Measurements from ENCODE around the gene MAP4K2.

Gene MAP4K2

DNA sequence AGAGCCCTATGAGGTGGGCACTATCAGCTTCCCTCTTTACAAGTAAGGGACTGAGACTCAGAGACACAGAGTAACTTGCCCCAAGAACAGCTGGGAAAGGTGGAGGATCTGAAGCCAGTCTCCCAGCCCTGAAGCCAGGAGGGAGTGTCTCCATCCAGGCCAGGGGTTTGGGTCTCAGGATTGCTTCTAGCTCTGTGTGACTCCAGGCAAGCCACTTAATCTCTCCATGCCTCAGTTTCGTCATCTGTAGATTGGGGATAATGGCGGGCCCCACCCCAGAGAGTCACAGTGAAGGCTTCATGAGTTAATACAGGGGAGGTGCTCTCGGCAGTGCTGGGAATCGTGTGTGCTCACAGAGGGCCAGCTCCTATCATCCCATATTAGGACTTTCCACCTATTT is 10.5 kb downstream of the MAP4K2 start:
- no peak for DNase-seq (ENCODE audit: low read depth in 3 of 3, low spot score in 1 of 3)

DNA sequence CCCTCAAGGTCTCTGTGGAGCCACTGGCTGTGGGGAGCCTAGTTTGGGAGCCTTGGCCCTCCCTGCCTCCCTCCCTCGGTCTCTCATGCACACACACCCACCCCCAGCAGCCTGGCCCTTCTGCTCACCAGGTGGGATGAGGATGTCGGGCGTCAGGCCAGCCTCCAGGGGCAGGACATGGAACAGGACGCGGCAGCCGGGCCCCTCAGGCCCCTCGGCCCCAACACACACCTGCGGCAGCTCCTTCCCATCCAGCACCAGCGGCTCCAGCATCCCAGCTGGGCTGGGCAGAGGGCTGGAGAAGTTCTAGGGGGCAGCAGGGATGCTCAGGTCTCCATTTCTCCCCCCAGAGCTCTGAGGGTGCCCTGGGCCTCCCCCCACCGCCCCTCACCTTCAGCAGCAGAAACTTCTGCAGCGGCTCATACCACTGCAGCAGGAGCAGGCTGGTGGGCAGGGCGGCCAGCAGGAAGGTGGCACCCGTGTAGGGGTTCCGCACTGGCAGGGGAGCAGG is 11.2 kb downstream of the MAP4K2 start:
- no peak for DNase-seq (ENCODE audit: low read depth in 3 of 3, low spot score in 1 of 3)

DNA sequence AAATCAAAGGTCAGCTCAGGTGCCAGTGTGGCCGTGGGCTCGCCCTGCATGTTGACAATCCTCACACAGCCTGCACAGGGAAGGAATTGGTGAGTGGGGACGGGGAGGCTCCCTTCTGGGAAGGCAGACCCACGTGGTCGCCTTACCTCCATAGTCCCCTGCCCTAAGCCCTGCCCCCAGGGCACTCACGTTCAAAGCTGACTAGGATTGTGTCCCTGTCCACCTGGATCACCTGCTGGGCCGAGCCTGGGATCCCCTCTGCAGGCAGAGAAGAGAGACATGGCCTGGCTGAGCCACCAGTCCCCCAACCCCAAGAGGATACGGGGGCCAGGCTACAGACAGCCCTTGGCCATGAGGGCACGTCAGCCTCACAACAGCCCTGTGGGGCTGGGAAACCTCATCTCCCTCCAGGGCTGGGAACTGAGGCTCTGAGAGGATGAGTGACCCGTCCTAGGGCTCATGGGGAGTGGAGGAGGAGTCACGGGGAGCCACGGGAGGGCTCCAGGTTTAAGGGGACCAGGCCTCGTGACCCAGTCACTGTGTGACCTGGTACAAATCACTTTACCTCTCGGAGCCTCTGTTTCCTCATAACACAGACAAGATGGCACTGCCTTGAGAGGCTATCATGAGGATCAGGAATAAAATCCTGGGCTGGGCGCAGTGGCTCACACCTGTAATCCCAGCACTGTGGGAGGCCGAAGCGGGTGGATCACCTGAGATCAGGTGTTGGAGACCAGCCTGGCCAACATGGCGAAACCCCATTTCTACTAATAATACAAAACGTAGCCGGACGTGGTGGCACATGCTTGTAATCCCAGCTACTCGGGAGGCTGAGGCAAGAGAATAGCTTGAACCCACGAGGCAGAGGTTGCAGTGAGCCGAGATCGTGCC is 12.6 kb downstream of the MAP4K2 start:
- DNase-seq (ENCODE audit: low read depth in 3 of 3, low spot score in 1 of 3): no peak

DNA sequence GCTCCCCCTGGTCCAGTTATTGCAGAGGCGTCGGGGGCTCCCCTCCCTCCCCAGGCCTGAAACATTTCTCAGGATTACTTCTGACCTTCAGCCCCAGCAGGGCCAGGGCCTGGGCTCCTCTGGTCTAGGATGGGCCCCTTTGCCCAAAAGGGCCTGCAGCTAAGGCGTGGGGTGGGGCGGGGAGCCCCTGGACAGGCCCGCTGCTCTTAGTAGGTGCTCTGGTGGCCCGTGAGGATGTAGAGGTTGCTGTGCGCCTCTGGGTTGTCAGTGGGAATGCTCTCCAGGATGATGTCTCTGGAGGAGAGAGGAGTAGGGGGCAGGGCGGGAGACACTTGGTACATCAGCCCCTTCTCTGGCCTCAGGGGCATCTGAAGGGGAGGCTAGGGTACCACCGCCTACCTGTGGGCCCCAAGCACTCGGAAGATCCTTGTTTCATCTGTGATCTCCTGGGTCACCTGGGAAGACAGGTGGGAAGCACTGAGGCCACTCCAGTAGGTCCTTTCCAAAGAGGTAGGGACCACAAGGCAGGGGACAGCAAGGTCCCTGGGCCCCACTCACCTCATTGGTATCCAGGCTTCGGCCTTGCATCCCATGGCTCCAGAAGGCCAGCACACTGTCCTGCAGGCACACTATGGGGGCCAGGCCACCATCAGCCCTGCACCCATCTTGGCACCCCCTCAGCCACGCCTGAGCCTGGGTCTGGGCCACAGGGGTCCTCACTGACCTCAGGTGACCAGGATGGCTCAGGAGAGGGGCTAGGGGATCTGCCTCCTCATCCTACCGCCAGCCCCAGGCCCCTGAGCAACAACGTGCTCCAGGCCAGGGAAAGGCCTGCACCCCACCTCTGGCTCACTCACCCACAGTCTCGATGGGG is 13.4 kb downstream of the MAP4K2 start:
- no peak for DNase-seq (ENCODE audit: low read depth in 3 of 3, low spot score in 1 of 3)

DNA sequence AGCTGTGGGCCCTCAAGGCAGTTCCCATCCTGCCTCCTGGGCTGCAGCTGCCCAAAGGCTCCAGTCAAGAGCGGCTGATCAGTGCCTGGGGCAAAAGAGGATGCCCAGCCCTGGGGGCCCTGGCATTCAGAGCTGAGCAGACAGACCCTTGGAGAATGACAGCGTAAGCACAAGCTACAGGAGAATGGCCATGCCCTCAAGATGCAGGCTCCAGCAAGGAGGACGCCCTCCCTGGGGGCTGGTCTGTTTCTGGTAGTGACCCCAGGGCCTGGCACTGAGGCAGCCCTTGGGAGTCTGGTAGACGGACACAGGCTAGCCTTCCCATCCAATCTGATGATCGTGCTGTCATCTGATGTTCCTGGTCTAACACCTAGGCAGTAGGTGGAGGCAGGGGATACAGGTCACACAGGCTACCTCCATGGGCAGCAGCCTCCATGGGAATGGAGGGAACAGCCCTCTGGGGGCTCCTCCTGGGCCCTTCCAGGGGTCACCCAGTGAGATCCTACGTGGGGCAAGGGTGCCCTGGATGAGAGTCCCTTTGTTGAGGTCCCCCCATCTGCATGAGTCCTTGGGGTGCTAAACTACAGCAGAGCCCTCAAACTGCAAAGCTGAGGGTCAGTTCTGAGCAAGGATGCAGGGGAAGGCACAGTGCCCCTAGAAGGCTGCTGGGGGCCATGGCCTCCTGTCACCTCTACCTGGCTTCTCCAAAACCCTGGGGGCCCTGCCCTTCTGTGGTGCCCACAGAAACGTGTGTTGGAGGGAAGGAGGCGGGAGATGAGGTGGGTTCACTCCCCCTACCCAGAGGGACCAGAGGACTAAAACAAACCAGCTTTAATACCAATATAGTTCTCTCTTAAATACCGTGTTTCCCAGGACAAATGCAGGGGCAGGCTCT is 14.4 kb downstream of the MAP4K2 start:
- no peak for DNase-seq (ENCODE audit: low read depth in 3 of 3, low spot score in 1 of 3)

DNA sequence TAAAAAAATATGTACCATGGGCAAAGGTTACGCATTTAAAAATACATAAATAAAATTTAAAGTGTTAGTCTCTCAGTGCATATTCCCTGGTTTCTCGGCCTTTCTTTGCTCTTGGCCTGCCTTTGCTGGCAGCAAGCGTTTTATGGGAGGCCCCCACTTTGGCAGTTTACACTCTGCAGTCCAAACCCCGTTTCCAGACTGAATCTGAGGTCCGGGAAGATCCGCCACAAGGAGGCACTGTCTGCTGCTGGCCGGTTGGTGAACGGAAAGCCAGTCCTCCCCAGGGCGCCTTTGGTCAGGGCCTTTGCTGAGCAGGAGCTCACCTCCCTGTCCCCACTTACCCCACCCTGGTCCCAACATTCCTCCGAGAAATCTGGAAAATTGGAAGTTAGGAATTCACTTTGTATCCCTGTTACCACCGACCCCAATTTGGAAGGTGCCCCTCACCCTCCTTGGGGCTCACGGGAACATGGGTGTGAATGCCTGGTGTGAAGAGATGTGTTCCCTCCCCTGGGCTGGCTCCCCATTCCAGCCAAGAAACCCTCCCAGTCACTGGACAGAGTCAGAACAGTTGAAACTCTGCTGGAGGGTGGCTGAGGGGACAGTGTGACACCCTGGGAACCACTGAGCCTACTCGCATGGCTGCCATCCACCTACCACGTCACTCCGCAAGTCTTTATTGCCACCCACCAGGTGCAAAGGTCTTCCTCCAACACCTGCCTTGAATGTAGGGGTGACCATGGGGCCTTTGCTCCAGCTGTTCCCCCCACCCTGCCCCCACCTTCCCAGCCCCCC is 15.3 kb downstream of the MAP4K2 start:
- DNase-seq (ENCODE audit: low read depth in 3 of 3, low spot score in 1 of 3): peak in 2 of 3 donors; percentile 34 to 49

DNA sequence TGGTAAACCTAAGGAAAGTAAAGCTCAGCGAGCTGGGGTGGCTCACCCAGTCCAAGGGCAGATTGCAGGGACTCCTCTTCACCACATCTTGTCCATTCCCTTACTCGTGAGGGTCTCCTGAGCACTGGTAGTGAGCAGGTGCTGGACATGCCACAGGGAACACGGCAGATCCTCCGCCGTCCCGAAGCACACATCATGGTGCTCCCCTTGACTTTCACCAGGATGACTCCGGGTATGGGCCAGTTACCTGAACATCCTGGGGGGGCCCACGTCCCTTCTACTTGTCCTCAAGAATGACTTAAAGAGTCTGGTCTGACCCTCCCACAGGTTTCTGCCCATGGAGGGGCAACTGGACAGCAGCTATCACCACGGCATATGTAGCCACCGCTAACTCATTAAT is 16.7 kb downstream of the MAP4K2 start:
- no peak for DNase-seq (ENCODE audit: low read depth in 3 of 3, low spot score in 1 of 3)

DNA sequence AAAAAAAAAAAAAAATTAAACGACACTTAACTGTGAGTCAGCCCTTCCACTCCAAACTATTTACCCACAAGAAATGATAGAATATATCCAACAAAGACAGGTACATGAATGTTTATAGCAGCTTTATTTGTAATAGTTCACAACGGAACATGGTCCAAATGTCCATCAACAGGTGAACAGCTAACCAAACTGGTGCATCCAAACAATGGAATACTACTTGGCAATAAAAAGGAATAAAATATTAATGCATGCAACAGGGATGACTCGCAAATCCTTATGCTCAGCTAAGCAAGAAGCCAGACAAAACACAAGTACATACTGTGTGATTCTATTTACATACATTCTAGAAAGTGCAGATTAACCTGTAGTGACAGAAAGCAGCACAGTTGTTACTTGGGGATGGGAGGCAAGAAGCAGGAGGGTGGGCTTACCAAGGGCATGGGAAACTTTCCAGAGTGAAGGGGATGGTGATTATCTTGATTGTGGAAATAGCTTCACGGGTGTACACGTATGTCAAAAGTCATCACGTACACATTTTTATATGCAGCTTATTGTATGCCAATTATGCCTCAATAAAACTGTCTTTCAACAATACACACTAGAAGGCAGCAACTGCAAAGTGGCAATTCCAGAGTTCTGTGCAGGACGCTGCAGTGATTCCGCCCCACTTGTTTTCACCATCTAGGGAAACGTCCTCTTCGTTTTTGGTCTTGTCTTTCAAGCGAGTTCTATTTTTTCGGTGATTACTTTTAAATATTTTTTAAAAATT is 18.0 kb downstream of the MAP4K2 start:
- no peak for DNase-seq (ENCODE audit: low read depth in 3 of 3, low spot score in 1 of 3)

DNA sequence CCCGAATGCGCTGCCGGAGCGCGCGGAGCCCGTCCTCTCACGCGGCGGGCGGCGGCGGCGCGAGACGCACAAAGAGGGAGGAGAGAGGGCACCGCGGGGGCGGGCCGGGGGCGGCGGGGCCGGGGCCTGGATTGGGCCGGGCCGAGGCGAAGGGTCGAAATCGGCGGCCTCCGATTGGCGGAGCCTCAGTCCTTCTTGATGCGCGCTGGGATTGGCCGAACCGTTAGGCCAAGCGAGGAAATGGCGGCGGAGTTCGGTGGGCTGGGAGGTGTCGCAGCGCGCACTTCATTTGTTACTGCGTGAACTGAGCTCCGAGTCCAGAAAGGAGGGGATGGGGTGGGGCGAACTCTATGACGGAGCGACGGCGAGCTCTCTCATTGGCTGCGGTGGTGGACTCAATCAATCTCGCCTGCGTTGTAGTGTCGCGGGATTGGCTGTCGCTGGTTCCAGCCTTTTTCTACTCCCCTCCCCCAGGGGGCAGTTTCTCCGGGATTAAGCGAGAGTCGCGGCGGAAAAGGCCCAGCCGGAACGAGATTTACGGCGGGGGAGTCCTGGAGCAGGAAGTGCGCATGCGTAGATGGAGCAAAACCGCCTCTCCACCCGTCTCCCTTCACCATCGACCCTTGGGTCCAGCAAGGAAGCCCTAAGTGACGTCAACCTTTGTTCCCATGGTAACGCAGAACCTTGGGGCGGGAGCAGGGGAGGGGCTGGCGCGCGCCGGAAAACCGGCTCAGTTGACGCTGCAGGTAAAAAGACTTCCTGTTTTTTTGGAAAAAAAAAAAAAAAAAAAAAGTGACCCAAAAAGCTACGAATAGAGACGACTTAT is 24.3 kb downstream of the MAP4K2 start, which contains the start of gene SF1:
Gene SF1 (minus strand): TSS at position 70 of the 826 bp plus-strand sequence. CDS start 150 bp downstream, outside the sequence.
- peak; percentile 90 to 99 (median 98) for DNase-seq (ENCODE audit: low read depth in 3 of 3, low spot score in 1 of 3)

DNA sequence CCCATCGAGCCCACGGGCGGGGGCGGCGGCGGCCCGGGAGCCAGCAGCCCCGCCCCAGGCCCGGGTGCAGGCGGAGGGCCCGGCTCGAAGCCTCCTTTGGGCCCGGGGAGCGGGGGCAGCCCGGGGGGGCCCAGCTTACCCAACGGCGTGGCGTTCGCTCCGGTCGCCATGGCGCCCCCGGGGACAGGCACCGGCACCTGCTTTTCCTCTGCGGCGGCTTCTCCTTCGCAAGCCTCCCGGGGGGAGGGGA is 24.9 kb downstream of the MAP4K2 start:
- no peak for DNase-seq (ENCODE audit: low read depth in 3 of 3, low spot score in 1 of 3)

DNA sequence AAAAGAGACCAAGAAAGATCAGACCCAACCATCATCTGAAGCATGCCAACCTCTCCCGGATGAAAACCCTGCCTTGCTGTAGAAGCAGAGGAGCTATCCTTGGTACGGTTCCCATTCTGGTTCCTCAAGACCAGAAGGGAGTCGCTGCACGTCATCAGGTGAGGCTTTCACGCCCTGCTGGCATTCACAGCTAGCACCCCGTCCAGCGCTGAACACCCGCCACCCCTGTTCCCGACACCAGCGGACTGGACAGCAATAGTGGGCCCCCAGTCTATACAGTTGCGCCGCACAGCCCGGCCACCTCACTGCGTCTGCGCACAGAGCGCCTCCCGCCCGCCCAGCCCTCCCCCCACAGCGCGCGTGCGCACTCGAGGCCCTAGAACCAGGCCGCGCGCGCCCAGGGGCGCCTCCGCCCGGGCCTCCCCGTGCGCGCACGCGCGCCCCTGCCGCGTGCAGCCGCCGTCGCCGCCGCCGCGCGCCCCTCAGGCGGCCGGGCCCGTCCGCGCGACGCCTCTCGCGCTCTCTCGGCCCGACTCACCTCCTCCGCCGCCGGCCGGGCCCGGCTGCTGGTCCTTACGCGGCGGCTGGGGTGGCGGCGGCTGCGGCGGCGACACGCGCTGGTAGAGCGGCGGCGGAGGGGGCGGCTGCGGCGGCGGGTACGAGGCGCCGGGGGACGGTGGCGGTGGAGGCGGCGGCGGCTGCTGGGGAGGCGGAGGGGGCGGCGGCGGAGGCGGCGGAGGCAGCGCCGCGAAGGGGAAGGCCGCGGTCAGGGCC is 25.4 kb downstream of the MAP4K2 start:
- DNase-seq (ENCODE audit: low read depth in 3 of 3, low spot score in 1 of 3): peak; percentile 47 to 72 (median 69)

DNA sequence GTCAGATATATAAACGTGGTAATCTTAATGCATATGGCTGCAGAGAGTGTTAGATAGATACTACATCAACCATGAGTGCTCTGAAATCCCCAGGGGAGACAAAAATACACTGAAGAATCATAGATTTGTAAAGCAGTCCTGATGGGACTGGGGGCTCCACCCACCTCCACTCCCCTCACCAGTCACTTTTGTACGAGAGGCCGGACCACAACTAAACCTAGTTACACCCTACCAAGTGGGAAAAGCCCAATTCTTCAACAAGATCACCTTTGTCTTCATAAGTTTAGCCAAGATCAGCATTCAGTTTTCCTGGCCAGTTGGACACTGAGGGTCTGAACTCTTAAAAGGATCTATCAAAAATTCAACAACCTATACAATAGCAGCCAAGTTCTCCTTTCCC is 26.1 kb downstream of the MAP4K2 start:
- no peak for DNase-seq (ENCODE audit: low read depth in 3 of 3, low spot score in 1 of 3)

DNA sequence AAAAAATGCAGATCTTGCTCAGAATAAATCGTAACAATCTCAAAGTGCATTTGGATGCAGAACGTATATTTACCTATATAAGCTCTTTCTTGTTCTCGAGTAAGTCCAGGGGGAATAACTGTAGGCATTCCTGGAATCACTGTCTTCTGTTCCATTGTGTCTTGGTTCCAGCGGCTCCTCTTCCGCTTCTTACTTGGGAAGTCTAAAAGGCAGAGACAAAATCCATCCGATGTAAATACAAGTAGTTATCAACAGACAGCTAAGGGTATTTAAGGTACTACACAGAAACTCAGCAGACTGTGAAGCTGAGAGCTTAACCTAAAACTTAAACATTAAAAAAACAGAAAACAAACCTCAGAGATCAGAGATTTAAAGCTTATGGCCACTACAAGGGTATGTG is 26.6 kb downstream of the MAP4K2 start:
- DNase-seq (ENCODE audit: low read depth in 3 of 3, low spot score in 1 of 3): no peak

DNA sequence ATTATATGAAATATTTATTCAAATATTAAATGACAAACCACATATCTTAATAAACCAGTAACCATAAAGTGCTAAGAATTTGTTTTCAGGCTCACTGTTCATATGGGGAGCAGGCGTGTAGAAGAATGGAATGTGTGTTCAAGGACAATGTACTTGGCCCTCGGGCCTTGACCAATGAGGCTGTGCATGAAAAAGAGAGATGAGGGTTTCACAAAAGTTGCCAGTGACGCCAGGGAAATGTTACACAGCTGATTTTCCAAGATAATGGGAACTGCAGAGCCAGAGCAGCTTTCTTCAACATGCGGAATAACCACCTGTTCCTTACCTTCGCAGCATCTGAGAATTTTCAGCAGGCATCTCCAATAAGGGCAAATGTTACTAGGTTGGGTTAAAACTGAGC is 28.9 kb downstream of the MAP4K2 start:
- DNase-seq (ENCODE audit: low read depth in 3 of 3, low spot score in 1 of 3): no peak

DNA sequence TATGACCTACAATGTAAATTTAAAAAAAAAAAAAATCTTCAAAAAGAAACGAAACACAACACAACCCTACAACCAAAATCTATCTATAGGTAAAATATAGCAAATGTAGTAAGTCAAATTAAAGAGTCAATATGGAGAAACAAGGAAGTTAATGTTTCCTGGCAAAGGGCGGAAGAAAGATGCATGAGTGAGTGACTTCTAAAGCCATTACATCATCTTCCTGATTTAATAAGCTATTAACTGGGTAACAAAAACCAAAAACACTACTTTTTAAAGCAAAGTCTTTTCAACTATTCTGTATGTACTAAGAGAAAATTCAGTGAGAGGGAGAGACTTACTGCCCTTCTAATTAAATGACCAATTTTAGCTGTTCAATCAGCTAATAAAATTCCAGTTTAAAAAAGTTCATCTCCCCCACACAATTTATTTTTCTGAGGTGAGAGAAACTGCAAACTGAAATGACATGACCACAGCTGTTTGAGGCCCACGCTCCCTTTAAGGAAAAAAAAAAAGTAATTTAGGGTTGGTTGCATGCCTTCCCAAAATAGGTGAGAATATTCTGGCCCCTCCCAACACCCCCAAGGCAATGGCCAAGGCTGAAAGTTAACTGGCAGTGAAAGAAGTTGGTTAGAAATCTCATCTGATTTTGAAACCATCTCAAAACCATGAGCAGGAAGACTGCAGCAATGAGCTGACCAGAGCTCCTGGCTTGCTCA is 30.6 kb downstream of the MAP4K2 start:
- no peak for DNase-seq (ENCODE audit: low read depth in 3 of 3, low spot score in 1 of 3)

DNA sequence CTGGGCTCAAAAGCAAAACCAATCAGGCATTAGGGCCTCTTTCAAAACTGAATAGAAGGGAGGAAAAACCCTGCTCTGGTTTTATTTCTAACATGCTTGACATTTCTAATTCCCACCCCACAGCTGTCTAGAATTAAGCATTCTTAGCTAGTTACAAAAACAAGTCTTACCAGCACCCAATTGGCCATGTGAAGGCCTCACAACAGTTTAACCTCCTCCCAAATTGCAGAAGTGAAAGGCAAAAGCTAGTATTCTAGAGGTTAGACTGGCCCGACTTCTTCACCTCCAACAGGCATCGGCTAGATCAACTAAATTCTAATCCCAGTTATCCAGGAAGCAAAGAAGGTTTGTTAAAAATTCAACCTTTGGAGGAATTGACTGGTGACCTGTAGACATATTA is 31.2 kb downstream of the MAP4K2 start:
- DNase-seq (ENCODE audit: low read depth in 3 of 3, low spot score in 1 of 3): no peak

DNA sequence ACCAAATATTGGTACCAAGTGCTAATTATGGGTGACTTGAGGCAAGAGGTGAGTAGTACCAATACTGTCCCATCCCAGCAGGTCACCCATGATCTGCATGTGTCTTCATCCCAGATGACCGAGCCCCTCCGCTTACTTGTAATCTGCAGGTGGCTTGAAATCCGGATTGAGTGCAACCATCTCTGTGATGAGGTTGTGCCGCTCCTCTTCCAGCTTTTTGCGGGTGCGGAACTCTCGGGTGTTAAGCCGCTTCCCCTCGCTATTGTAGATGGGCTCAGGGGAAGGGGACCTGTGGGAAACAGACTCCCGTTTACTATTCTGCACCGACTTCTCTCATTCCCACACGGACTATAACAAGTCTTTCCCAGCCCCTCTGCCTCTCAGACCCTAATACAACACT is 32.9 kb downstream of the MAP4K2 start:
- no peak for DNase-seq (ENCODE audit: low read depth in 3 of 3, low spot score in 1 of 3)
